Urinary bladder (tissue), 4 donors: ENCODE results near the gene SLC26A5. TPM values are rescaled to one million over a fixed set of nuclear protein-coding genes. Genes with fewer than 3 reads are reported as not detected.
"Not testable (repeated sequence)": the region's sequence is repeated elsewhere in the genome, so short reads cannot be mapped to it uniquely, and the experiment has no call there.

Experiments
- DNase-seq: peaks from one replicate; pipeline ENCODE4 v3.0.0-alpha.2; 2015; ENCODE audit errors: extremely low spot score
- H3K27ac ChIP-seq: one replicate; pipeline ENCODE4 v1.5.1; 2013; ENCODE audit warnings: low read depth, mild to moderate bottlenecking, moderate library complexity
- H3K36me3 ChIP-seq: one replicate; pipeline ENCODE4 v1.6.1; 2013; ENCODE audit warnings: mild to moderate bottlenecking, moderate library complexity; ENCODE audit not compliant: insufficient read depth
- H3K4me1 ChIP-seq: one replicate; pipeline ENCODE4 v1.6.1; 2013; ENCODE audit warnings: mild to moderate bottlenecking, moderate library complexity; ENCODE audit not compliant: insufficient read depth
- H3K4me3 ChIP-seq: one replicate; pipeline ENCODE4 v1.5.1; 2013; ENCODE audit warnings: low read depth, low read length
- WGBS: extraction: QIAGEN DNeasy Blood & Tissue Kit; methylation state at CpG from one replicate; pipeline ENCODE4 v1.1.7; 2013; 5-methylcytosine and 5-hydroxymethylcytosine counted together
- polyA plus RNA-seq: library from polyadenylated mRNA; stranded (reverse); fragments of 200-250 nt; gene quantifications from one replicate; pipeline ENCODE4 v1.2.3, GENCODE V29; 2013
- total RNA-seq: library from RNA; depleted of rRNA; stranded (reverse); fragments of >200 nt; gene quantifications from one replicate; pipeline ENCODE4 v1.2.3, GENCODE V29; 2014
- donor health status: healthy with polysubstance abuse.
- donor health status: healthy.

Gene SLC26A5
- total and polyA plus RNA-seq, 2 donors: 0.43 to 1.6 TPM

GRCh38 chr7:103425177-103425576 lies 20.8 kb downstream of the SLC26A5 start:
- 49% methylated on average over 1 of the region's 1 CpG for WGBS
- Histone ChIP-seq H3K27ac (no peak overlapping the region), H3K4me1 (no peaks in the 10 kb centered on the region), H3K4me3 (no peak overlapping the region), H3K36me3 (no peaks in the 10 kb centered on the region)
- DNase-seq: no peak

GRCh38 chr7:103423467-103424179 lies 22.4 kb downstream of the SLC26A5 start:
- H3K27ac ChIP-seq: no peak overlapping the region
- no peak for DNase-seq
- no peaks in the 10 kb centered on the region for H3K4me1 ChIP-seq
- H3K36me3 ChIP-seq: no peaks in the 10 kb centered on the region
- H3K4me3 ChIP-seq: no peak overlapping the region
- 62% methylated on average over 3 of the region's 3 CpGs for WGBS

- Histone ChIP-seq H3K27ac (no peak overlapping the region), H3K4me3 (no peak overlapping the region), H3K4me1 (no peaks in the 10 kb centered on the region), H3K36me3 (no peaks in the 10 kb centered on the region)
- DNase-seq: no peak
- 71% methylated on average over 5 of the region's 5 CpGs for WGBS
Measured at GRCh38 chr7:103420857-103421384, 25.1 kb downstream of the SLC26A5 start.

- WGBS: 79% methylated on average over 3 of the region's 3 CpGs
- Histone ChIP-seq H3K27ac (no peak overlapping the region), H3K36me3 (no peaks in the 10 kb centered on the region), H3K4me1 (no peaks in the 10 kb centered on the region), H3K4me3 (no peak overlapping the region)
- no peak for DNase-seq
Measured at GRCh38 chr7:103418241-103418640, 27.8 kb downstream of the SLC26A5 start.

GRCh38 chr7:103413407-103413806 lies 32.6 kb downstream of the SLC26A5 start:
- Histone ChIP-seq H3K36me3 (no peaks in the 10 kb centered on the region), H3K27ac (no peak overlapping the region), H3K4me3 (no peak overlapping the region), H3K4me1 (no peaks in the 10 kb centered on the region)
- DNase-seq: no peak
- WGBS: 80% methylated on average over 5 of the region's 5 CpGs

GRCh38 chr7:103412151-103412550 lies 33.9 kb downstream of the SLC26A5 start:
- no peaks in the 10 kb centered on the region for H3K36me3 ChIP-seq
- WGBS: 83% methylated on average over 1 of the region's 1 CpG
- DNase-seq: no peak
- no peaks in the 10 kb centered on the region for H3K4me1 ChIP-seq
- H3K4me3 ChIP-seq: no peak overlapping the region
- no peak overlapping the region for H3K27ac ChIP-seq

GRCh38 chr7:103405789-103406613 lies 40.0 kb downstream of the SLC26A5 start:
- not testable (repeated sequence) for DNase-seq

GRCh38 chr7:103399687-103400086 lies 46.3 kb downstream of the SLC26A5 start:
- H3K36me3 ChIP-seq, H3K4me1 ChIP-seq, H3K27ac ChIP-seq, H3K4me3 ChIP-seq, DNase-seq: not testable (repeated sequence)

More at GRCh38 chr7:103405789-103406613, 40.0 kb downstream of the SLC26A5 start:
- not testable (repeated sequence) for H3K27ac ChIP-seq, H3K4me1 ChIP-seq, H3K36me3 ChIP-seq, H3K4me3 ChIP-seq
- WGBS: 67% methylated on average over 7 of the region's 7 CpGs

- H3K36me3 ChIP-seq: no peaks in the 10 kb centered on the region
- DNase-seq: no peak
- H3K27ac ChIP-seq: no peak overlapping the region
- no peak overlapping the region for H3K4me3 ChIP-seq
- H3K4me1 ChIP-seq: no peaks in the 10 kb centered on the region
- WGBS: 34% methylated on average over 2 of the region's 2 CpGs
Measured at GRCh38 chr7:103398483-103399127, 47.4 kb downstream of the SLC26A5 start.

GRCh38 chr7:103396471-103396870 lies 49.5 kb downstream of the SLC26A5 start:
- H3K4me3 ChIP-seq: no peak overlapping the region
- no peaks in the 10 kb centered on the region for H3K36me3 ChIP-seq
- DNase-seq: no peak
- 70% methylated on average over 8 of the region's 8 CpGs for WGBS
- no peak overlapping the region for H3K27ac ChIP-seq
- no peaks in the 10 kb centered on the region for H3K4me1 ChIP-seq

- WGBS: 20% methylated on average over 1 of the region's 1 CpG
Measured at GRCh38 chr7:103395071-103395470, 50.9 kb downstream of the SLC26A5 start.

GRCh38 chr7:103394566-103394965 lies 51.4 kb downstream of the SLC26A5 start:
- WGBS: 85% methylated on average over 4 of the region's 4 CpGs
- Histone ChIP-seq H3K4me3 (no peak overlapping the region), H3K27ac (no peak overlapping the region), H3K4me1 (no peaks in the 10 kb centered on the region), H3K36me3 (no peaks in the 10 kb centered on the region)
- no peak for DNase-seq

More at GRCh38 chr7:103395071-103395470, 50.9 kb downstream of the SLC26A5 start:
- Histone ChIP-seq H3K36me3 (no peaks in the 10 kb centered on the region), H3K4me1 (no peaks in the 10 kb centered on the region), H3K4me3 (no peak overlapping the region), H3K27ac (no peak overlapping the region)
- DNase-seq: no peak

GRCh38 chr7:103391976-103392375 lies 54.0 kb downstream of the SLC26A5 start:
- Histone ChIP-seq H3K4me1 (no peaks in the 10 kb centered on the region), H3K27ac (no peak overlapping the region), H3K4me3 (no peak overlapping the region), H3K36me3 (no peaks in the 10 kb centered on the region)
- 68% methylated on average over 2 of the region's 2 CpGs for WGBS
- DNase-seq: no peak
